Peyer's patch (tissue), 4 donors: ENCODE data around the gene CCDC85B.

Experiments used
- CTCF ChIP-seq, 6 experiments: fragments of 450-650 bp in 4 of 6; fragments of 200-600 bp in 2 of 6; sonication (generic) in 1 of 6; IDR thresholded peaks; one replicate each; pipeline ENCODE4 v1.5.1; 2017 to 2019; ENCODE audit warnings: antibody characterized with exemption in 6 of 6, mild to moderate bottlenecking in 3 of 6, moderate library complexity in 1 of 6
- POLR2A ChIP-seq, 2 donors: fragments of 450-650 bp; IDR thresholded peaks; one replicate each; pipeline ENCODE4 v1.5.1; 2017; ENCODE audit warnings: antibody characterized with exemption in 2 of 2, mild to moderate bottlenecking in 2 of 2, moderate library complexity in 2 of 2

DNA sequence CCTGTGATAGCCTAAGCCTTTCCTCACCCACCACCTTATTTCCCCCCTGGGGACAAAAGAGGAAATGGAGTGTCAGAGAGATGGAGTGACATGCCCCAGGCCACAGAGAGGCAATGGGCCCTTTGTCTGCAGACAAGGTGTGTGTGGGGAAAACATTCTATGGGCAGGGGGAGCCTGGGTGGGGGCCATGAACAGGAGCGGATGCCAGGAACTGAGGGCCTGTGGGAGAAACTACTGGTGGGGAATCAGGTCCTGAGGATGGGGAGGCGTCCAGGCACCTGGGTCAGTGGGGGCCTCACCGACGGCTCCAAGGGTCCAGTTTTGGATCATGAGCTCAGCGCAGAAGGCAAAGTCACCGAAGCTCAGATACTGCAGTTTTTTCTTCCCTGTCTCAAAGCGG lies 5.2 kb upstream of the CCDC85B start:
- TF ChIP-seq CTCF (IDR thresholded peaks at IDR 0.05) (no peak), POLR2A (IDR thresholded peaks at IDR 0.05) (no peak)
